Middle frontal gyrus (tissue), 1 donor: ENCODE data around the gene TBKBP1.
"Not testable (repeated sequence)": the region's sequence is repeated elsewhere in the genome, so short reads cannot be mapped to it uniquely, and the experiment has no call there.

Experiments
- DNase-seq: peaks from one replicate; pipeline ENCODE4 v3.0.0-alpha.2; 2015; ENCODE audit warnings: low spot score; ENCODE audit errors: extremely low spot score

The TBKBP1 gene

GRCh38 chr17:47729476-47729875 lies 35.5 kb downstream of the TBKBP1 start:
- no peak for DNase-seq

- no peak for DNase-seq
These were observed 36.7 kb downstream of the TBKBP1 start for GRCh38 chr17:47730681-47731080.

- no peak for DNase-seq
These were observed 37.4 kb downstream of the TBKBP1 start for GRCh38 chr17:47731396-47731795.

- no peak for DNase-seq
These were observed 38.6 kb downstream of the TBKBP1 start for GRCh38 chr17:47732399-47733046.

GRCh38 chr17:47733047-47733673 lies 39.2 kb downstream of the TBKBP1 start, which contains the start of gene TBX21:
Gene TBX21, plus strand, starts transcription at chr17:47733236. Its CDS starts 219 bp downstream, at chr17:47733455.
- no peak for DNase-seq

- DNase-seq, result no peak
These were observed 39.9 kb downstream of the TBKBP1 start for GRCh38 chr17:47733674-47734410.

- no peak for DNase-seq
These were observed 41.1 kb downstream of the TBKBP1 start for GRCh38 chr17:47735139-47735464.

GRCh38 chr17:47735536-47736011 lies 41.6 kb downstream of the TBKBP1 start:
- no peak for DNase-seq

- DNase-seq, result no peak
These were observed 42.8 kb downstream of the TBKBP1 start for GRCh38 chr17:47736501-47737495.

GRCh38 chr17:47738178-47738577 lies 44.2 kb downstream of the TBKBP1 start:
- DNase-seq, result no peak

- DNase-seq, result no peak
These were observed 45.2 kb downstream of the TBKBP1 start for GRCh38 chr17:47739150-47739549.

GRCh38 chr17:47739945-47740344 lies 46.0 kb downstream of the TBKBP1 start:
- DNase-seq, result not testable (repeated sequence)

GRCh38 chr17:47741109-47741792 lies 47.3 kb downstream of the TBKBP1 start:
- no peak for DNase-seq

GRCh38 chr17:47741793-47742145 lies 47.8 kb downstream of the TBKBP1 start:
- DNase-seq, result no peak

- DNase-seq, result no peak
These were observed 48.6 kb downstream of the TBKBP1 start for GRCh38 chr17:47742319-47743181.

- DNase-seq, result no peak
These were observed 50.4 kb downstream of the TBKBP1 start for GRCh38 chr17:47744168-47745036.

- no peak for DNase-seq
These were observed 51.0 kb downstream of the TBKBP1 start for GRCh38 chr17:47745037-47745380.

- no peak for DNase-seq
These were observed 57.5 kb downstream of the TBKBP1 start for GRCh38 chr17:47751471-47751870.

- DNase-seq, result no peak
These were observed 63.4 kb downstream of the TBKBP1 start for GRCh38 chr17:47757386-47757785.
